HCT116 (cell line): ENCODE results near the gene ZFYVE19. TPM values are rescaled to one million over a fixed set of nuclear protein-coding genes. Genes with fewer than 3 reads are reported as not detected.
A peak's percentile ranks its signal among the peaks of the same experiment; 100 is the strongest.

ENCODE experiments used
- ATAC-seq: fragments of 200-7000 bp; cut with Tn5 transposase; 2 replicates; pipeline ENCODE4 v1.9.1; 2020; ENCODE audit warnings: mild to moderate bottlenecking, moderate library complexity
- BruUV-seq: library from RNA; stranded (reverse); fragments of 400-500 nt; replicated peaks from 2 replicates; lab custom pipeline; 2021; lab: Mats Ljungman, UMichigan
- CTCF ChIA-PET: fragments of 300-600 bp; sonication (Branson Sonifier 250); formaldehyde crosslinking; loops from one replicate; lab custom pipeline; 2021; ENCODE audit warnings: antibody characterized with exemption; lab: Charles Lee
- POLR2A ChIA-PET: fragments of 300-600, 350-600 bp; sonication (Branson Sonifier 250); formaldehyde crosslinking; loops from one replicate; lab custom pipeline; 2021; ENCODE audit warnings: antibody characterized with exemption; lab: Charles Lee
- RAD21 ChIA-PET, 2 experiments: fragments of 300-600 bp; sonication (Branson Sonifier 250); formaldehyde crosslinking; loops; one replicate each; lab custom pipeline; 2023; ENCODE audit warnings: low total read pairs in 2 of 2; ENCODE audit not compliant: uncharacterized antibody in 2 of 2, unreplicated experiment in 2 of 2, low non-redundant PET in 1 of 2; lab: Charles Lee
- DNase-seq: peaks from one replicate; pipeline ENCODE4 v3.0.0-alpha.2; 2010; ENCODE audit warnings: low read depth, low spot score
- H2AFZ ChIP-seq: fragments of 200-600 bp; shearing (Covaris generic), sonication (generic); 2 replicates; pipeline ENCODE4 v1.6.1; 2017; ENCODE audit warnings: low read depth, mixed run types, mixed read lengths, antibody characterized with exemption, low read length; ENCODE audit not compliant: poor library complexity, severe bottlenecking
- H3K27ac ChIP-seq: 2 replicates; pipeline ENCODE4 v1.5.1; 2012; ENCODE audit warnings: low read depth, low read length
- H3K27me3 ChIP-seq: fragments of 200-600 bp; sonication (generic); 2 replicates; pipeline ENCODE4 v1.6.1; 2016; ENCODE audit warnings: mixed run types, low read length, mixed read lengths; ENCODE audit not compliant: insufficient read depth
- H3K36me3 ChIP-seq, 2 experiments: fragments of 200-500 bp in 1 of 2; fragments of 200-600 bp in 1 of 2; sonication (Bioruptor generic) in 1 of 2; sonication (generic) in 1 of 2; 2 replicates each; pipeline versions ENCODE4 v1.5.1 to v1.6.1; 2014 to 2016; ENCODE audit warnings: low read length in 2 of 2, inconsistent platforms in 1 of 2, mixed read lengths in 1 of 2, mixed run types in 1 of 2; ENCODE audit not compliant: insufficient read depth in 2 of 2, control insufficient read depth in 1 of 2
- H3K4me1 ChIP-seq, 2 experiments: fragments of 200-600 bp in 1 of 2; sonication (generic) in 1 of 2; 2 replicates each; pipeline versions ENCODE4 v1.5.1 to v1.6.1; 2012 to 2017; ENCODE audit warnings: low read length in 2 of 2, inconsistent platforms in 1 of 2, mild to moderate bottlenecking in 1 of 2, mixed read lengths in 1 of 2, mixed run types in 1 of 2, moderate library complexity in 1 of 2; ENCODE audit not compliant: insufficient read depth in 2 of 2, control insufficient read depth in 1 of 2
- H3K4me2 ChIP-seq: fragments of 200-600 bp; sonication (generic); 2 replicates; pipeline ENCODE4 v1.6.1; 2017; ENCODE audit warnings: mixed run types, low read length, mixed read lengths
- H3K4me3 ChIP-seq, 2 experiments: fragments of 200-600 bp in 1 of 2; sonication (generic) in 1 of 2; replicated peaks in 1 of 2; 2 replicates each; pipeline ENCODE4 v1.5.1; 2011 to 2016; ENCODE audit warnings: low read length in 2 of 2, control low read depth in 1 of 2, low read depth in 1 of 2, mild to moderate bottlenecking in 1 of 2, mixed read lengths in 1 of 2, mixed run types in 1 of 2
- H3K79me2 ChIP-seq: fragments of 200-600 bp; sonication (generic); 2 replicates; pipeline ENCODE4 v1.6.1; 2017; ENCODE audit warnings: mild to moderate bottlenecking, mixed run types, low read length, moderate library complexity, mixed read lengths; ENCODE audit not compliant: insufficient read depth
- H3K9ac ChIP-seq: fragments of 200-600 bp; sonication (generic); 2 replicates; pipeline ENCODE4 v1.6.1; 2016; ENCODE audit warnings: low read length, mixed read lengths
- H3K9me2 ChIP-seq: fragments of 200-600 bp; sonication (generic), shearing (Covaris generic); 2 replicates; pipeline ENCODE4 v1.6.1; 2017; ENCODE audit warnings: mixed run types, mild to moderate bottlenecking, moderate library complexity; ENCODE audit not compliant: insufficient read depth
- H3K9me3 ChIP-seq, 2 experiments: fragments of 200-500 bp in 1 of 2; fragments of 200-600 bp in 1 of 2; sonication (Bioruptor generic) in 1 of 2; sonication (generic) in 1 of 2; 2 replicates each; pipeline ENCODE4 v1.6.1; 2014 to 2017; ENCODE audit warnings: low read length in 2 of 2, mixed read lengths in 2 of 2, inconsistent platforms in 1 of 2, low read depth in 1 of 2, mild to moderate bottlenecking in 1 of 2, mixed run types in 1 of 2, moderate library complexity in 1 of 2; ENCODE audit not compliant: control insufficient read depth in 1 of 2, insufficient read depth in 1 of 2
- H4K20me1 ChIP-seq: fragments of 200-600 bp; sonication (generic), shearing (Covaris generic); 2 replicates; pipeline ENCODE4 v1.6.1; 2017; ENCODE audit warnings: mixed run types, mild to moderate bottlenecking, moderate library complexity; ENCODE audit not compliant: insufficient read depth
- EGR1 ChIP-seq: IDR thresholded peaks from 2 replicates; pipeline ENCODE4 v1.6.1; 2012; ENCODE audit warnings: low read depth
- EZH2 ChIP-seq: fragments of 200-600 bp; sonication (generic); IDR thresholded peaks from 2 replicates; pipeline ENCODE4 v1.6.1; 2017; ENCODE audit warnings: antibody characterized with exemption, mixed run types
- MAX ChIP-seq: IDR thresholded peaks from 2 replicates; pipeline ENCODE4 v1.6.1; 2012
- POLR2A ChIP-seq: IDR thresholded peaks from 2 replicates; pipeline ENCODE4 v1.7.0; 2011; ENCODE audit warnings: borderline replicate concordance; ENCODE audit not compliant: insufficient read depth, insufficient read length; ENCODE audit errors: extremely low read depth
- POLR2AphosphoS5 ChIP-seq: IDR thresholded peaks from 2 replicates; pipeline ENCODE4 v1.6.1; 2011; ENCODE audit warnings: mild to moderate bottlenecking, low read depth, low read length, moderate library complexity
- RAD21 ChIP-seq: IDR thresholded peaks from 2 replicates; pipeline ENCODE4 v1.6.1; 2012; ENCODE audit warnings: low read depth, mild to moderate bottlenecking
- REST ChIP-seq: IDR thresholded peaks from 2 replicates; pipeline ENCODE4 v1.6.1; 2012; ENCODE audit warnings: low read depth
- YY1 ChIP-seq: IDR thresholded peaks from 2 replicates; pipeline ENCODE4 v1.6.1; 2011; ENCODE audit warnings: low read length, low read depth, moderate library complexity, mild to moderate bottlenecking; ENCODE audit not compliant: insufficient replicate concordance; ENCODE audit errors: extremely low read depth
- ZNF274 ChIP-seq: fragments of 200-500 bp; sonication (Bioruptor generic); IDR thresholded peaks from 2 replicates; pipeline ENCODE4 v1.6.1; 2014; ENCODE audit warnings: mild to moderate bottlenecking, low read depth, low read length, inconsistent platforms
- intact Hi-C: fragments of 100-400 bp; cut with micrococcal nuclease; formaldehyde crosslinking; loops from 2 replicates; pipeline ENCODE4 v1.10.0; 2022
- total RNA-seq: library from RNA; stranded (reverse); gene quantifications from one replicate; pipeline ENCODE4 v1.2.1, GENCODE V29; 2021; ENCODE audit not compliant: unreplicated experiment

ZFYVE19 gene
- total RNA-seq, 1 experiment from 2014 or later, result 29.1 TPM

- Histone ChIP-seq H3K4me2 (peak overlapping the region; percentile 15; the same call in 1 of the 2 replicates), H3K9ac (peak overlapping the region; percentile 22; the same call in 1 of the 2 replicates), H3K4me1 (peaks cover 11 to 20% of the 10 kb centered on the region in 2 experiments), H3K36me3 (peaks cover 16 to 21% of the 10 kb centered on the region in 2 experiments; a peak in 3 of 4 replicates), H2AFZ (no peak overlapping the region), H3K27me3 (no peaks in the 10 kb centered on the region), H3K4me3 (no peak overlapping the region), H3K79me2 (peaks cover 5% of the 10 kb centered on the region; the same call in 1 of the 2 replicates), H3K9me3 (no peaks in the 10 kb centered on the region), H4K20me1 (no peaks in the 10 kb centered on the region), H3K27ac (peak overlapping the region; percentile 52), H3K9me2 (no peaks in the 10 kb centered on the region)
- no TSS peak for BruUV-seq
- ChIA-PET POLR2A (interaction anchor here (2.7 to 3.6 kb wide), 2 partner anchors 10 to 38 kb away, joined by 13 to 34 read pairs; partner anchors contain the start of gene VPS18), RAD21 (interaction anchor here (1.5 to 4.0 kb wide), 5 partner anchors 16 to 38 kb away, joined by 6 to 29 read pairs (median 21); partner anchors contain the start of genes VPS18 (in 2 of the 2) and RHOV (in 1 of the 2)), CTCF (interaction anchor here (1.4 to 6.2 kb wide), 9 partner anchors 7 to 328 kb away, joined by 3 to 166 read pairs (median 49); partner anchors contain the start of genes RHOV, SPINT1 and VPS18)
- TF ChIP-seq EGR1, result no peak
- no peak for ATAC-seq
- DNase-seq, result no peak
- intact Hi-C loops, result loop anchor here (1.0 kb wide), 1 partner anchor 38 kb away; the partner anchor contains the start of gene VPS18
Measured at GRCh38 chr15:40856746-40857145, 49.9 kb downstream of the ZFYVE19 start.

- no peaks in the 10 kb centered on the region for H3K9me2 ChIP-seq
- ChIA-PET RAD21 (interaction anchor here (0.8 to 4.0 kb wide), 8 partner anchors 15 to 73 kb away, joined by 3 to 29 read pairs (median 10); partner anchors contain the start of genes VPS18 (in 2 of the 2), RHOV (in 1 of the 2) and ZFYVE19 (in 1 of the 2)), CTCF (interaction anchor here (0.7 to 6.2 kb wide), 21 partner anchors 8 to 518 kb away, joined by 3 to 166 read pairs (median 7); partner anchors contain the start of genes DNAJC17, RHOV, SPINT1 and VPS18), POLR2A (interaction anchor here (0.7 to 3.6 kb wide), 9 partner anchors 11 to 388 kb away, joined by 3 to 34 read pairs (median 13); partner anchors contain the start of genes RHOV and VPS18)
- intact Hi-C loops, result loop anchor here (1.0 kb wide), 1 partner anchor 37 kb away; the partner anchor contains the start of gene VPS18
- H3K27ac ChIP-seq, result peak overlapping the region; percentile 52
- H3K9ac ChIP-seq, result peak overlapping the region; percentile 22; the same call in 1 of the 2 replicates
- peaks cover 16 to 26% of the 10 kb centered on the region in 2 experiments for H3K4me1 ChIP-seq
- DNase-seq, result no peak
- no peaks in the 10 kb centered on the region for H3K27me3 ChIP-seq
- peaks cover 16 to 21% of the 10 kb centered on the region in 2 experiments; a peak in 3 of 4 replicates for H3K36me3 ChIP-seq
- no peaks in the 10 kb centered on the region; the same call in 1 of the 2 replicates for H3K79me2 ChIP-seq
- no peak overlapping the region for H2AFZ ChIP-seq
- BruUV-seq, result no TSS peak
- H3K4me3 ChIP-seq, result no peak overlapping the region
- H3K9me3 ChIP-seq, result no peaks in the 10 kb centered on the region
- no peaks in the 10 kb centered on the region for H4K20me1 ChIP-seq
- peak overlapping the region; percentile 15; the same call in 1 of the 2 replicates for H3K4me2 ChIP-seq
- ATAC-seq, result peak; percentile 85
- peak; percentile 81 for TF ChIP-seq RAD21
- peak; percentile 34 for TF ChIP-seq YY1
- TF ChIP-seq REST, result no peak
- TF ChIP-seq ZNF274, result no peak
- TF ChIP-seq POLR2AphosphoS5, result 0 out of 2 replicates have a peak, but pooled peaks have one; percentile 37
- TF ChIP-seq POLR2A, result no peak
- TF ChIP-seq EZH2, result no peak
- no peak for TF ChIP-seq MAX
Measured at GRCh38 chr15:40857601-40858341, 50.9 kb downstream of the ZFYVE19 start.
